Activated CD8-positive, alpha-beta memory T cell treated with anti-CD3 and anti-CD28 coated beads, Interleukin-2, amount 10 ng/mL, durations not matched to agents 7 days and 5 days (primary cell): ENCODE data around the gene PIGQ. TPM values are rescaled to one million over a fixed set of nuclear protein-coding genes. Genes with fewer than 3 reads are reported as not detected.

Experiments used
- ATAC-seq: fragments of 150-1000 bp; cut with Tn5 transposase; one replicate; pipeline ENCODE4 v1.10.0; 2021; ENCODE audit warnings: moderate library complexity
- CTCF ChIA-PET: fragments of 350-600 bp; sonication (Branson Sonifier 250); formaldehyde crosslinking; loops from one replicate; lab custom pipeline; 2021; ENCODE audit warnings: antibody characterized with exemption; lab: Charles Lee
- DNase-seq: peaks from one replicate; pipeline ENCODE4 v3.0.0-alpha.2; 2020
- H3K27ac Mint-ChIP-seq: one replicate; pipeline ENCODE4 v1.8.0; 2021; ENCODE audit warnings: mild to moderate bottlenecking, mixed read lengths
- H3K27me3 Mint-ChIP-seq: one replicate; pipeline ENCODE4 v1.8.0; 2021; ENCODE audit warnings: mixed read lengths
- H3K36me3 Mint-ChIP-seq: one replicate; pipeline ENCODE4 v1.8.0; 2021; ENCODE audit warnings: mild to moderate bottlenecking, mixed read lengths
- H3K4me1 Mint-ChIP-seq: one replicate; pipeline ENCODE4 v1.8.0; 2021; ENCODE audit warnings: mixed read lengths
- H3K4me3 Mint-ChIP-seq: one replicate; pipeline ENCODE4 v1.8.0; 2021; ENCODE audit warnings: mild to moderate bottlenecking, moderate library complexity, mixed read lengths
- H3K9me3 Mint-ChIP-seq: one replicate; pipeline ENCODE4 v1.8.0; 2022; ENCODE audit warnings: low read depth, mixed read lengths
- total RNA-seq, 2 experiments: library from RNA; stranded (reverse); gene quantifications; one replicate each; pipeline ENCODE4 v1.2.3, GENCODE V29; 2021

The PIGQ gene
- total RNA-seq, 2 experiments from 2014 or later = 38.8 to 41.0 TPM

DNA sequence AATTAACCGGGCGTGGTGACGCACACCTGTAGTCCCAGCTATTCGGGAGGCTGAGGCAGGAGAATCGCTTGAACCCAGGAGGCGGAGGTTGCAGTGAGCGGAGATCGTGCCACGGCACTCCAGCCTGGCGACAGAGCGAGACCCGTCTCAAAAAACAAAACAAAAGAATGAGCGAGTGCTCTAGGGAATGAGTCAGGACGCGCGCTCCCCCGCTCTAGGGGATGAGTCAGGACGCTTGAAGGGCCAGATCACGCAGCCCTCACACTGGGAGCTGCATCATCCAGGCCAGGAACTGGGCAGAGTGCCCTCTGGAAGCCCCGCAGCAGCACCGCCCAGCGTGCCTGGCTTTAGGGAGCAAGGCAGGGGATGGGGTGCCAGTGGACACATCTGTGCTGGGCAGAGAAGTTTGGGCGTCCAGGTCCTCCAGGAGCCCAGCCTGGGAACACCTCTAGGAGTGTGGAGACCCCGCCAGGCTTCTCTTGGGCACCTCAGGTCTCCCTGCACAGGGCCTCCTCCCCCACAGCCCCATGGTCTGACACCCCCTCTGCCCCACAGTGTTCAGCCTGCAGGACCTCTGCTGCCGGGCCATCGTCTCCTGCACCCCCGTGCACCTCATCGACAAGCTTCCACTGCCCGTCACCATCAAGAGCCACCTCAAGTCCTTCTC is 57.2 kb downstream of the PIGQ start:
- DNase-seq = no peak
- H3K27ac Mint-ChIP-seq = no peak overlapping the region
- no peaks in the 10 kb centered on the region for H3K36me3 Mint-ChIP-seq
- H3K4me1 Mint-ChIP-seq = no peaks in the 10 kb centered on the region
- no peak for ATAC-seq
- CTCF ChIA-PET = no interaction called here
- H3K4me3 Mint-ChIP-seq = no peak overlapping the region
- H3K27me3 Mint-ChIP-seq = no peaks in the 10 kb centered on the region
- H3K9me3 Mint-ChIP-seq = no peaks in the 10 kb centered on the region

DNA sequence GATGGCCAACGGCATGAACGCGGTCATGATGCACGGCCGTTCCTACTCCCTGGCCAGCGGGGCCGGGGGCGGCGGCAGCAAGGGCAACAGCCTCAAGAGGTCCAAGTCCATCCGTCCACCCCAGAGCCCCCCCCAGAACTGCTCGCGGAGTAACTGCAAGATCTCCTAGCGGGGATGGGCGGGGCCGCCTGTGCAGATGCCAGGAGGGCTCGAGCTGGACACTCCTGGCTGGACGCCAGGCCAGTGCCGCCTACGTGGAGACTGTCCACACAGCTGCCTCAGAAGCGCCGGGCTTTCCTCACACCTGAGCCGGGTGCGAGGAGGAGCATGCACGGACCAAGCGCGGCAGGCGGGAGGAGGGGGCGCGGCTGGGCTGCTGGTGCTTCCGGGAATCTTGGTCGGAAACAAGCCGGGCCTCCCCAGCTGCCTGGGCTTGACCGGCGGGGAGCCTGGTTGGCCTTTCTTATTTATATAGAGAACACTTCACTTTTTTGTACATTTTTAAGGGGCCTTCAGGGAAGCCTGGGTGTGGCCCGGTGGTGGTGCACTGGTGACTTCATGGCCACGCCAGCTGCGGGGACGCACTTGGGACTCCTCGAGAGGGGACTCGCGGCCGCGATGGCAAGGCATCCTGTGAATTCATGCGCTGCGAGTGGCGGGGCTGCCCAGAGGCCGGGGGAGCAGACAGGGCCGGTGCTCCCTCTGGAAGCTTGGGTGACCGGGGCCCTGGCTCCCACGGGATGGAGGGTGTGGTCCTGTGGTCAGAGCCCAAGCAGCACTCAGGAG is 57.9 kb downstream of the PIGQ start:
- Mint-ChIP-seq H3K4me1 (no peaks in the 10 kb centered on the region), H3K4me3 (no peak overlapping the region), H3K36me3 (no peaks in the 10 kb centered on the region), H3K27ac (no peak overlapping the region), H3K9me3 (no peaks in the 10 kb centered on the region), H3K27me3 (no peaks in the 10 kb centered on the region)
- CTCF ChIA-PET = no interaction called here
- DNase-seq = no peak
- no peak for ATAC-seq

DNA sequence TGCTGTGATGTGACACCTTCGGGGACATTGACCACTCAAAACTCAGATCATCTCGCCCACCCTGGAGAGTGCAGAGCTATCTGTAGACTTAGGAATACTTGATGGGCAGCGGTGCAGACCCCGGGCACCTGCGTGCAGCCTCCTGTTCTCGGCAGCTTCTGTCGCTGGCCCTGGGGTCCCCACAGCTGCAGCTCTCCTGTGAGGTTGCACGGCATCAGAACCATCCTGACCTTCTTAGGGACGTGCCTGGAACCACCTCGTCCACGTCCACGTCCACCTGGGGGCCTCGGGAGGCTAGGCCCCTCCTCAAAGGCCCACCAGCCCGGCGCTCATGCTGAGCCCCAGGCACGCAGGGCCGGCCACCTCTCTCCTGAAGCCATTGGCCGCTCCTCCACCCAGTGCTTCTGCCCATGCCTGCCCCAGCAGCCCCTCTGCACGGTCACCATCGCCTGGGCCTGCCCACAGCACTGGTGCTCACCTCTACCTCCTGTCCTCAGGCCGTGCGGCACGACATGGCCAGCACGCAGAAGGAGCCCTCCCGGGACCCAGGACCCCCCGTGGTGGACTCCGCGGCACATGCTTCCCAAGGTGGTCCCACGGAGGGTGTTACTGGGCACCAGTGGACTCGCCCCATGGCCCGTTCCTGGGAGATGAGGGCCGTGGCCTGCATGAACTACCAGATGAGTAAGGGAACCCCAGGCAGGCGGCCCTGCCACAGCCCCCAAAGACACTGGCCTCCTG is 58.7 kb downstream of the PIGQ start:
- CTCF ChIA-PET = no interaction called here
- H3K4me3 Mint-ChIP-seq = no peak overlapping the region
- no peaks in the 10 kb centered on the region for H3K27me3 Mint-ChIP-seq
- H3K36me3 Mint-ChIP-seq = no peaks in the 10 kb centered on the region
- no peaks in the 10 kb centered on the region for H3K9me3 Mint-ChIP-seq
- no peaks in the 10 kb centered on the region for H3K4me1 Mint-ChIP-seq
- DNase-seq (no peak), ATAC-seq (no peak)
- no peak overlapping the region for H3K27ac Mint-ChIP-seq

DNA sequence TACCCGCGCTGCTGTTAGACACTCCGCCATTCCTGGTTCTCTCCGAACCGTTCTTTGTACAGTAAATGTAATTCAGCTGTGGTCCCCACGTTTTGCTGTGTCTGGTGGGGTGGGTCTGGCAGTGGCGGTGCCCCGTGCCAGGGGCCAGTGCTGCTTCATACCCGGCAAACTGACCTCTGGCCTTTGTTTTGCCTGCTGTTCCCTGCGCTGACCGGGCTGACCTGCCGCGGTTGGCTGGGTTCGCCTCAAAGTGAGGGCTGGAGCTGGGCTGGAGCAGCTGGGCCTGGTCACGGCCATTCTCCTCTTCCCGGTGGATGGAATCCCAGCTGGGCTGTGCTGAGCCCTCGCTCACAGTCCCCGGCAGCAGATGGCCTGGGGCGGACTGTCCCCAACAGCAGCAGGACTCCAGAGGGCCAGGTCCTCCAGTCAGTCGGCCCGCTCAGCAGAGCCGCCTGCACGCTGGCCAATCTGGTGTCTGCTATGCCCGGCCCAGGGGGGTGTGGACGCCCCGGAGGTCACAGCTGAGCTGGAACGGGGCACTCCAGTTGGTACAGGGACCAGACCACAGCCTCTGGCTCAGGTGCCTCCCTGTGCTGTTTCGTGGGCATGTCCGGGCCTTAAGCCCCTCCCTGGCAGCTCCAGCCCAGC is 59.5 kb downstream of the PIGQ start:
- CTCF ChIA-PET = no interaction called here
- DNase-seq = no peak
- Mint-ChIP-seq H3K27ac (no peak overlapping the region), H3K9me3 (no peaks in the 10 kb centered on the region), H3K4me3 (no peak overlapping the region), H3K4me1 (no peaks in the 10 kb centered on the region), H3K36me3 (no peaks in the 10 kb centered on the region), H3K27me3 (no peaks in the 10 kb centered on the region)
- no peak for ATAC-seq

DNA sequence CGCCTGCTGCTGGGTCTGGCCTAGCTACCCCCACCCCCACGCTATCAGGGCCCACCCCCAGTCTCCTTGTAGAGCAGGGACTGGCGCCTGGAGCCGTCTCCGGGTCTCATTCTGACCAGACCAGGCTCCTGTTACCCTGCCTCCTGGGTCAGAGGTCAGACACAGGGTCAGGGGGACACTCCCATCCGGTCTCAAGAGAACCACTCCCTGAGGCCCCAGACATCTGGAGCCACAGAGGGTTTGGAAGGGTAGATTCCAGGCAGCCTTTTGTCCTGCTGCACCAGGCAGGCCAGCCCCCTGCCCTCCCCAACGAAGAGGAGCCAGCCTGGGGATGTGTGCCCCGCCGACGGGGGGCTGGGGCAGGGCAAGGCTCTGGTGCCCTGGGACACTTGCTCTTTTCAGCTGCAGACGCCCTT is 60.1 kb downstream of the PIGQ start:
- CTCF ChIA-PET = no interaction called here
- ATAC-seq (no peak), DNase-seq (no peak)
- Mint-ChIP-seq H3K4me3 (no peak overlapping the region), H3K27ac (no peak overlapping the region), H3K4me1 (peaks cover 2% of the 10 kb centered on the region), H3K36me3 (no peaks in the 10 kb centered on the region), H3K27me3 (no peaks in the 10 kb centered on the region), H3K9me3 (no peaks in the 10 kb centered on the region)

DNA sequence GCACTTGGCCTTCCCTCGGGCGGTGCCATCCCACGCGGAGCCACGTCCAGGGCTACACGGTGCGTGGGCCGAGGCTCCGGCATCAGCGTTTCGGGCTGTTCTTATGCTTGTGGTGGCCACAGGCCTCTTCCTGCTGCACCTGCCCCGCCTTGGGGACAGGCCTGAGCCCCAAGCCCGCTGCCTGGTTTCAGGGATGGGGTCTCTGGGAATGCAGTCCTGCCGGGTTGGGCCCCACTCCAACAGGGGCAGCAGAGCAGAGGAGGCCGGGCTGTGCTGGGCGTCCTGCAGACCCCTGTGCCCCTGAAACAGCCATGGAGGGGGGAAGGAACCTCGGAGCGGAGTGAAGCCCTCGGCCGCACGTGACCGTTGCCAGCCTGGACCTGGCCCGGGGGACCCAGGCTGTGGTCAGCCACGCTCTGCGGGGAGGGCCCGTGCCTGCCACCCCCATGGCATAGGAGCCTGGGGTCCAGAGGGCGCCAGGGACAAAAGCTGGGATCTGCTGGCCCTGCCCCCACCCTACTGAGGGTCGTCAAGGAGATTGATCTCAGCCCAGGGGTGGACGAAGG is 60.6 kb downstream of the PIGQ start:
- Mint-ChIP-seq H3K4me3 (no peak overlapping the region), H3K27ac (no peak overlapping the region), H3K4me1 (peaks cover 4% of the 10 kb centered on the region), H3K36me3 (no peaks in the 10 kb centered on the region), H3K9me3 (no peaks in the 10 kb centered on the region), H3K27me3 (no peaks in the 10 kb centered on the region)
- ATAC-seq (no peak), DNase-seq (no peak)
- CTCF ChIA-PET = no interaction called here

DNA sequence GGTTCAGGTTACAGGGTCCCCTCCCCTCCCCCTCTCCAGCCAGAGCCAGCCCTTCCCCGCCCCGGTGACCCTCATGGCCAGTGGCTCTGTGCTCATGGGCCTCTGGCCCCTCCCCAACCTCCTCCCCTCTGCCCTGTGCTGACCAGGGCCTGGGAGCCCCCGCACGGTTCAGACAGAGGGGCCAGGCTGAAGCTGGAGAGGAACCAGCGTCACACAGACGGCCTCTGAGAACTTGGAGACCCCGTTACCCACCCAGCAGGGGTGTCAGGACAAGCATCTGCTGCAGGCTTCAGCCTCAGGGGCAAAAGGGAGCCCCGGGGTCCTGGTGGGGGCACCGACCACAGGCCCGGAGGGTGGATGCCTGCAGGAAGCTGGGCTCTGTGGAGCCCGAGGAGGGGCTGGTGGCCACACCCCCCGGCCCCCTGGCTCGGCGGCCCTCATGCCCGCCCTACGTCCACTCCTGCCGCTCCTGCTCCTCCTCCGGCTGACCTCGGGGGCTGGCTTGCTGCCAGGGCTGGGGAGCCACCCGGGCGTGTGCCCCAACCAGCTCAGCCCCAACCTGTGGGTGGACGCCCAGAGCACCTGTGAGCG is 61.1 kb downstream of the PIGQ start, which contains the start of gene WFIKKN1:
Gene WFIKKN1 (plus strand): TSS at position 171 of the 591 bp plus-strand sequence. CDS start 269 bp downstream, at position 440.
- Mint-ChIP-seq H3K4me1 (peaks cover 4% of the 10 kb centered on the region), H3K36me3 (no peaks in the 10 kb centered on the region), H3K27me3 (no peaks in the 10 kb centered on the region), H3K9me3 (no peaks in the 10 kb centered on the region), H3K4me3 (no peak within 1 kb of the TSS), H3K27ac (no peak within 1 kb of the TSS)
- DNase-seq = no peak
- CTCF ChIA-PET = no interaction called here
- no peak for ATAC-seq

DNA sequence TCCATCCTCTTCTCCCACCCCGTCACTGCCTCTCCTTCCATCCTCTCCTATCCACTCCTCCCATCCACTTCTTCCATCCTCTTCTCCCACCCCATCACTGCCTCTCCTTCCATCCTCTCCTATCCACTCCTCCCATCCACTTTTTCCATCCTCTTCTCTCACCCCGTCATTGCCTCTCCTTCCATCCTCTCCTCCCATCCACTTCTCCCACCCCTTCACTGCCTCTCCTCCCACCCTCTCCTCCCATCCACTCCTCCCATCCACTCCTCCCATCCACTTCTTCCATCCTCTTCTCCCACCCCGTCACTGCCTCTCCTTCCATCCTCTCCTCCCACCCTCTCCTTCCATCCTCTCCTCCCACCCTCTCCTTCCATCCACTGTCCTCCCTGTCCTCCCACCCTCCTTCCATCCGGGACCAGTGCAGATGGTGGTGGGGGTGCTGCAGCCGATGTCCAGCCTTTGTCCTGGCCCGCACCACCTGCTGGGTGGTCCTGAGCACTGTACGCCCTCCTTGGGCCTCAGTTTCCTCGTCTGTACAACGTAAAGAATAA is 62.1 kb downstream of the PIGQ start:
- CTCF ChIA-PET = no interaction called here
- no peak overlapping the region for H3K27ac Mint-ChIP-seq

DNA sequence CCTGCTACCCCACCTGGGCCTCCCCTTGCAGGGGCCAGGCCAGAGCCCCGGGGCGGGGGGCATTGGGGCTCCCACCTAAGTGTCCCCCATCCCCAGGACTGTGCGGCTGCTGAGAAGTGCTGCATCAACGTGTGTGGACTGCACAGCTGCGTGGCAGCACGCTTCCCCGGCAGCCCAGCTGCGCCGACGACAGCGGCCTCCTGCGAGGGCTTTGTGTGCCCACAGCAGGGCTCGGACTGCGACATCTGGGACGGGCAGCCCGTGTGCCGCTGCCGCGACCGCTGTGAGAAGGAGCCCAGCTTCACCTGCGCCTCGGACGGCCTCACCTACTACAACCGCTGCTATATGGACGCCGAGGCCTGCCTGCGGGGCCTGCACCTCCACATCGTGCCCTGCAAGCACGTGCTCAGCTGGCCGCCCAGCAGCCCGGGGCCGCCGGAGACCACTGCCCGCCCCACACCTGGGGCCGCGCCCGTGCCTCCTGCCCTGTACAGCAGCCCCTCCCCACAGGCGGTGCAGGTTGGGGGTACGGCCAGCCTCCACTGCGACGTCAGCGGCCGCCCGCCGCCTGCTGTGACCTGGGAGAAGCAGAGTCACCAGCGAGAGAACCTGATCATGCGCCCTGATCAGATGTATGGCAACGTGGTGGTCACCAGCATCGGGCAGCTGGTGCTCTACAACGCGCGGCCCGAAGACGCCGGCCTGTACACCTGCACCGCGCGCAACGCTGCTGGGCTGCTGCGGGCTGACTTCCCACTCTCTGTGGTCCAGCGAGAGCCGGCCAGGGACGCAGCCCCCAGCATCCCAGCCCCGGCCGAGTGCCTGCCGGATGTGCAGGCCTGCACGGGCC is 62.9 kb downstream of the PIGQ start:
- Mint-ChIP-seq H3K4me3 (no peak overlapping the region), H3K4me1 (peaks cover 8% of the 10 kb centered on the region), H3K27ac (no peak overlapping the region), H3K36me3 (no peaks in the 10 kb centered on the region), H3K9me3 (no peaks in the 10 kb centered on the region), H3K27me3 (no peaks in the 10 kb centered on the region)
- CTCF ChIA-PET = no interaction called here
- DNase-seq = no peak
- ATAC-seq = no peak

More for the DNA sequence above, 62.1 kb downstream of the PIGQ start:
- H3K27me3 Mint-ChIP-seq = no peaks in the 10 kb centered on the region
- H3K4me3 Mint-ChIP-seq = no peak overlapping the region
- H3K9me3 Mint-ChIP-seq = no peaks in the 10 kb centered on the region
- DNase-seq = no peak
- peaks cover 4% of the 10 kb centered on the region for H3K4me1 Mint-ChIP-seq
- H3K36me3 Mint-ChIP-seq = no peaks in the 10 kb centered on the region
- no peak for ATAC-seq

DNA sequence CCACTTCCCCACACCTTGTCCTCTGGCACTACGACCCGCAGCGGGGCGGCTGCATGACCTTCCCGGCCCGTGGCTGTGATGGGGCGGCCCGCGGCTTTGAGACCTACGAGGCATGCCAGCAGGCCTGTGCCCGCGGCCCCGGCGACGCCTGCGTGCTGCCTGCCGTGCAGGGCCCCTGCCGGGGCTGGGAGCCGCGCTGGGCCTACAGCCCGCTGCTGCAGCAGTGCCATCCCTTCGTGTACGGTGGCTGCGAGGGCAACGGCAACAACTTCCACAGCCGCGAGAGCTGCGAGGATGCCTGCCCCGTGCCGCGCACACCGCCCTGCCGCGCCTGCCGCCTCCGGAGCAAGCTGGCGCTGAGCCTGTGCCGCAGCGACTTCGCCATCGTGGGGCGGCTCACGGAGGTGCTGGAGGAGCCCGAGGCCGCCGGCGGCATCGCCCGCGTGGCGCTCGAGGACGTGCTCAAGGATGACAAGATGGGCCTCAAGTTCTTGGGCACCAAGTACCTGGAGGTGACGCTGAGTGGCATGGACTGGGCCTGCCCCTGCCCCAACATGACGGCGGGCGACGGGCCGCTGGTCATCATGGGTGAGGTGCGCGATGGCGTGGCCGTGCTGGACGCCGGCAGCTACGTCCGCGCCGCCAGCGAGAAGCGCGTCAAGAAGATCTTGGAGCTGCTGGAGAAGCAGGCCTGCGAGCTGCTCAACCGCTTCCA is 63.7 kb downstream of the PIGQ start:
- Mint-ChIP-seq H3K27me3 (no peaks in the 10 kb centered on the region), H3K4me1 (peaks cover 8% of the 10 kb centered on the region), H3K36me3 (no peaks in the 10 kb centered on the region), H3K27ac (no peak overlapping the region), H3K9me3 (no peaks in the 10 kb centered on the region), H3K4me3 (no peak overlapping the region)
- ATAC-seq = no peak
- no peak for DNase-seq
- CTCF ChIA-PET = no interaction called here
